ENCODE measurements around the gene BFSP2.
A peak's percentile ranks its signal among the peaks of the same experiment; 100 is the strongest.

BFSP2 gene

GRCh38 chr3:133400006-133400515, at the start of gene BFSP2:
TSS of gene BFSP2 (plus strand) at chr3:133400056. CDS start at chr3:133400084, 28 bp downstream.
- no peak for DNase-seq

DNA sequence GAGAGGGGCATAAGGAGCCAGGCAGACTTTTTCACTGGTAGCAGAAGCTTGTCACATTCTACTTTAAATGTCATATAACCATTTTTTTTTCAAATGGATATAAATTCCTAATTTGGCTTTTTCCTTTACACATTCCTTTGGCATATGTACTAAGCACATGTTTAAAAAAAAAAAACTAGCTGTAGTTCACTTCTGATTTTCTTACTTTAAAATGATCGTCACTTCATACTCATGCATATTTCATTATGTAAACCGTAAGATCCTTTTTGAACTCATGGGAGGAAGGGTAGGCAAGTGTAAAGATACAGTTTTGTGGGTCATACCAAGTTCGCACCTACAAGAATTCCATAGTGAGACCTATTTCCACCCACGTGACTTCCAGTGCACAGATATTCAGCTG, 45.1 kb upstream of the BFSP2 start:
- no peak for DNase-seq

- DNase-seq: no peak
These were observed 39.4 kb upstream of the BFSP2 start for GRCh38 chr3:133360476-133360875.

- no peak for DNase-seq
These were observed 38.8 kb upstream of the BFSP2 start for GRCh38 chr3:133361011-133361410.

GRCh38 chr3:133361435-133361834, 38.4 kb upstream of the BFSP2 start:
- no peak for DNase-seq

- no peak for DNase-seq
These were observed 37.3 kb upstream of the BFSP2 start for GRCh38 chr3:133362539-133362938.

DNA sequence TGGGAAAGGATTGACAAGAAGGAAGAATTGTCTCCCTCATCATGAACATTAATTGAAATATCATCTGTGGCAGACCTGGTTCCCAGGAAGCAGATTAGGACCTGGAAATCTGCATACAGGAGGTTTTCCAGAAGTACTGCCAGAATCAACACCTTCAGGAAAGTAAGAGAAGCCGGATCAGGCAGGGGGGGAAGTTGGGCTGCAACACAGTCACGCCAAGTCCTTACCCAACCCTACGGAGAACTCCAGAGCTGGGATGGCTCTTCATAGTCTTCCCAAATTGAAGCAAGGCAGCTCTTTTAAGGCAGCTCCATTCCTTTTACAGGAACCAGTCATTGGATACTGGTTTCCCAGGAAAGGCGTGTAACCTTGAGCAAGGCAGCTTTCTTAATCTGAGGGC, 35.2 kb upstream of the BFSP2 start:
- DNase-seq: no peak

GRCh38 chr3:133366921-133367320, 32.9 kb upstream of the BFSP2 start:
- DNase-seq: no peak

- no peak for DNase-seq
These were observed 32.5 kb upstream of the BFSP2 start for GRCh38 chr3:133367403-133367802.

DNA sequence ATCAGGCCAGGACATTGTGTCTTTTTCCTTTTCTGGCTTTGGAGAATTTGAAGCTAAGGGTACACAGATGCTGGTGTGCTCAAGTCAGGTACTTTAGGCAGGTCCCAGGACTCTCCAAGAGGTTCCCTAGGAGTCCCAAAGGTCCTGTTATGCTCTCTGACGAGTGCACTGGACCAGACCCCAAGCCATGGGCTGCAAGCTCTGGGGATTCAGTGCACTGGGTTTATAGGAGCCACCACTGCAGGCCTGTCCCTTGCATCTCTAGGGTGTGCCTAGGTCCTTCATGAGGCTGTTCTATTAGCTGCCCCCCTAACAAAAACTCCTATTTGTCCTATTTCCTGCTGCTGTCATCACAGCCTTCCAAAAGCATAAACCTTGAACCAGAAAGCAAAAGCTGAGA, 31.9 kb upstream of the BFSP2 start:
- no peak for DNase-seq

DNA sequence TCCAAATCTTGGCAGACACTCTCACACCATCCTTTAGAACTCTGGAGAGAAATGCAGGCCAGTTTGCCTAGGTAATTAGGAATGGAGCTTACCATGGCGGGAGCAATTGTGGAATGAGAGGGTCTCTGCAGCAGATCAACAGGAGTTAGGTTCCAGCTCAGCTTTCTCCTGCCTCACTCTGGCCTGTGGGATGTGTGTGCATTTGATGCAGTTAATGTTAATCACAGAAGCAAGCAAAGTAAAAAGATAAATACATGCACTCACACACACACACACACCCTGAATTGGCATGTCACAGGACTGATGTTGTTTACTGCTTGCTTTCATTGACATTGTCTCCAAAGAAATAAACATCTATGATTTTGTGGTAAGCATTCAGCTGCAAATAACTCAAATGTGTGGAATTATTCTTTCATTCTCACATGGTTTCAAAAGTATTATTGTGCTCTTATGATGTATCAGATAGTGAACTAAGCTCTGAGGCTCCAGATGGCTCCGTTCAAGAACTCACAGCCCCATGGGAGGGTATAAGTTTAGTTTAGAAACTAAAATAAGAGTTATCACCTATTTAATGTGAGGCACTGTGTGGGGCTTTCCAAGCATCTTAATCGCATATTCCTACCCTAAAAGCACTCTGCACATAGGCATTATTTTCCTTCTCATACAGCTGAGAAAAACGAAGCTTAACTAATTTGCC, 31.3 kb upstream of the BFSP2 start:
- DNase-seq: no peak

GRCh38 chr3:133369068-133369440, 30.8 kb upstream of the BFSP2 start:
- no peak for DNase-seq

DNA sequence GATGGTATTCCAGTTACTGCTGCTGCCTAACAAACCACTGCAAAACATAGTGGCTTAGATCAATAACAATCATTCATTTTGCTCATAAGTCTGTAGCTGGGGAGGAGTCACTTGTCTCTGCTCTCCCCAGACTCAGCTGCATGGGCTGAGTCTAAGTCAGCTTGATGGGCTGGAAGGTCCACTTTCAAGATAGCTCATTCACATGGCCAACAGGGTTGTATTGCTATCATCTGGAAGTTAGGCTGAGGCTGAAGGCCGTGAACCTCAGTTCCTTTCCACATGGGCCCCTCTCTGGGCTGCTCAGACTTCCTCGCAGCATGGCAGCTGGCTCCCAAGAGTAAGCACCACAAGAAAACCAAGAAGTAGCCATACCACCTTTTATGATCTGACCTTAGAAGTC, 28.7 kb upstream of the BFSP2 start:
- DNase-seq: no peak

GRCh38 chr3:133371676-133372075, 28.2 kb upstream of the BFSP2 start:
- DNase-seq: no peak

GRCh38 chr3:133374708-133375402, 25.0 kb upstream of the BFSP2 start:
- no peak for DNase-seq

DNA sequence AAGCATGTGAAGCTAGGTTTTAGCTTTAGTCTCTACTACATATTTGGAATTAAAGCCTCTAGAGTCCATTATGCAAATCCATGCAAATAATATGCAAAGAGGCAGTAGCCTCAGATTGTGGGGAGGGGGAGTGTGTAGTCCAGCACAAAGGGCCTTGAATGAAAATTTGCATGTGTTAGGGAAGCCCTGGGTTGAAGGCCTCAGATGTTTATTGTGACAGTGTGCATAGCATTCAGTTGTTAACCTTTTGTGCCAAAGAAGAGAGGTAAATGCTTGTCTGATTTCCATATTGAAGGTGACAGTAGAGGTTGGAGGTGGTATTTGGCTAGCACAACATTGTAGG, 24.5 kb upstream of the BFSP2 start:
- DNase-seq: no peak

- DNase-seq: no peak
These were observed 23.0 kb upstream of the BFSP2 start for GRCh38 chr3:133376810-133377209.

GRCh38 chr3:133377396-133377795, 22.5 kb upstream of the BFSP2 start:
- peak; percentile 14 for DNase-seq

DNA sequence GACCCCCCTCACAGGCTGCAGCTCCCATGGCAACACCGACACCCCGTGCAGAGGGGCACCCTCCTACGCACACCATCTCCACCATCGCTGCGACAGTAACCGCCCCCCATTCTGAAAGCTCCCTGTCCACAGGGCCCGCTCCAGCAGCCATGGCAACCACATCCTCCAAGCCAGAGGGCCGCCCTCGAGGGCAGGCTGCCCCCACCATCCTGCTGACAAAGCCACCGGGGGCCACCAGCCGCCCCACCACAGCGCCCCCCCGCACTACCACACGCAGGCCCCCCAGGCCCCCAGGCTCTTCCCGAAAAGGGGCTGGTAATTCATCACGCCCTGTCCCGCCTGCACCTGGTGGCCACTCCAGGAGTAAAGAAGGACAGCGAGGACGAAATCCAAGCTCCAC, 19.9 kb upstream of the BFSP2 start:
- no peak for DNase-seq

DNA sequence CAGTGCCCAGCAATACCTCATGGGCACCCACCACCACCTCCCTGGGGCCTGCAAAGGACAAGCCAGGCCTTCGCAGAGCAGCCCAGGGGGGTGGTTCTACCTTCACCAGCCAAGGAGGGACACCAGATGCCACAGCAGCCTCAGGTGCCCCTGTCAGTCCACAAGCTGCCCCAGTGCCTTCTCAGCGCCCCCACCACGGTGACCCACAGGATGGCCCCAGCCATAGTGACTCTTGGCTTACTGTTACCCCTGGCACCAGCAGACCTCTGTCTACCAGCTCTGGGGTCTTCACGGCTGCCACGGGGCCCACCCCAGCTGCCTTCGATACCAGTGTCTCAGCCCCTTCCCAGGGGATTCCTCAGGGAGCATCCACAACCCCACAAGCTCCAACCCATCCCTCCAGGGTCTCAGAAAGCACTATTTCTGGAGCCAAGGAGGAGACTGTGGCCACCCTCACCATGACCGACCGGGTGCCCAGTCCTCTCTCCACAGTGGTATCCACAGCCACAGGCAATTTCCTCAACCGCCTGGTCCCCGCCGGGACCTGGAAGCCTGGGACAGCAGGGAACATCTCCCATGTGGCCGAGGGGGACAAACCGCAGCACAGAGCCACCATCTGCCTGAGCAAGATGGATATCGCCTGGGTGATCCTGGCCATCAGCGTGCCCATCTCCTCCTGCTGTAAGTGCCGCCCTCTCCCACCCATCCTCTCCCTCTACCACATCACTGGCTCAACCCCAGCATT, 19.2 kb upstream of the BFSP2 start:
- no peak for DNase-seq

GRCh38 chr3:133381346-133382109, 18.3 kb upstream of the BFSP2 start:
- DNase-seq: no peak

DNA sequence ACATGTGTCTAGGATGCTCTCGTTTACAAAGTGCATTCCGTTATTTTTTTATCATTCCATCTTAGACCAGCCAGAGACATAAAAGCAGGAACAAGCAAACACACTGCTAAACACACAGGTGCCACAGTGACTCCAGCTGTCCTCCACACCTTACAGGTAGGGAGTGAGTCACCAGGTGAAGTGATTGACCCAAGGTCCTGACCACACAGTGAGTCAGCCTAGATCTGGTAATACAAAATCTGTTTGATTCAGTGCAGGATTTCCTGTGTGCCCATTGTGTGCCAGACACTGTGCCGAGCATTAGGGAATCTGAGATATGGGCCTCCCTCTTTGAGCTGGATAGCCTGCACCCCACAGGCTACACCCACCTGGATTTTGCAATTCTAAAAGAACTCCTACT, 16.7 kb upstream of the BFSP2 start:
- DNase-seq: no peak

DNA sequence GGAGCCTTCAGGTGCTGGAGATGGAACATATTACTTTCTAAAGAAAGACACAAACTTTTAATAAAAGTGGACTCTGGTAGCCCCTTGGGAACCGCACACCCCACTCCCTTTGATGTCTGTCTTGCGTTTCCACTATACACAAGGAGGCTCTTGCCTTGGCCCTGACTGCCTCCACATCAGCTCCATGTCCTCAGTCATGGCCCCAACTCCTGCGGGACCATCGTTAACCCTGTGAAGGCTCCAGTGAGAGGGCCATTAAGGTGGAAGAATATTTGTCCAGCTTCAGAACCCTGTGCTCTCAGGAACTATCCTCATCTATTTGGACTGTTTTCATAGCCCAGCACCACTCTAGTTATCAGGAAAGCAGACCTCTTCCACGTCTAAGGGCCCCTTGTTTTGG, 16.1 kb upstream of the BFSP2 start:
- no peak for DNase-seq

All from activated CD4-positive, alpha-beta T cell treated with anti-CD3 and anti-CD28 coated beads, Interleukin-2, amount 50 U/mL, for 16 hours (primary cell).